ENCODE data around the gene PCBP3. TPM values are rescaled to one million over a fixed set of nuclear protein-coding genes. Genes with fewer than 3 reads are reported as not detected.

Gene PCBP3
- total RNA-seq, 2 experiments from 2014 or later = 0.86 to 1.2 TPM

GRCh38 chr21:45906859-45907258 lies 263.3 kb downstream of the PCBP3 start:
- POLR2A ChIA-PET = no interaction called here
- CTCF ChIA-PET = no interaction called here

GRCh38 chr21:45908536-45909237 lies 265.2 kb downstream of the PCBP3 start:
- POLR2A ChIA-PET = no interaction called here
- CTCF ChIA-PET = no interaction called here

GRCh38 chr21:45909238-45909988 lies 265.9 kb downstream of the PCBP3 start:
- CTCF ChIA-PET = no interaction called here
- POLR2A ChIA-PET = no interaction called here

GRCh38 chr21:45910155-45910547 lies 266.6 kb downstream of the PCBP3 start:
- POLR2A ChIA-PET = no interaction called here
- CTCF ChIA-PET = no interaction called here

- CTCF ChIA-PET = no interaction called here
Observed at GRCh38 chr21:45910548-45911221, 267.2 kb downstream of the PCBP3 start.

GRCh38 chr21:45911806-45912325 lies 268.3 kb downstream of the PCBP3 start:
- POLR2A ChIA-PET = no interaction called here
- CTCF ChIA-PET = no interaction called here

More at GRCh38 chr21:45910548-45911221, 267.2 kb downstream of the PCBP3 start:
- POLR2A ChIA-PET = no interaction called here

GRCh38 chr21:45912611-45913417 lies 269.3 kb downstream of the PCBP3 start:
- POLR2A ChIA-PET = no interaction called here
- CTCF ChIA-PET = no interaction called here

GRCh38 chr21:45913418-45913765 lies 269.9 kb downstream of the PCBP3 start:
- ChIA-PET POLR2A (no interaction called here), CTCF (no interaction called here)

- ChIA-PET CTCF (no interaction called here), POLR2A (no interaction called here)
Observed at GRCh38 chr21:45913886-45914285, 270.4 kb downstream of the PCBP3 start.

- CTCF ChIA-PET = no interaction called here
- POLR2A ChIA-PET = no interaction called here
Observed at GRCh38 chr21:45914321-45914845, 270.9 kb downstream of the PCBP3 start.

- POLR2A ChIA-PET = no interaction called here
Observed at GRCh38 chr21:45916011-45916840, 272.7 kb downstream of the PCBP3 start.

GRCh38 chr21:45917241-45917640 lies 273.7 kb downstream of the PCBP3 start:
- ChIA-PET CTCF (no interaction called here), POLR2A (no interaction called here)

More at GRCh38 chr21:45916011-45916840, 272.7 kb downstream of the PCBP3 start:
- CTCF ChIA-PET = no interaction called here

- POLR2A ChIA-PET = no interaction called here
- CTCF ChIA-PET = no interaction called here
Observed at GRCh38 chr21:45918011-45918410, 274.5 kb downstream of the PCBP3 start.

GRCh38 chr21:45918835-45919447 lies 275.4 kb downstream of the PCBP3 start:
- ChIA-PET POLR2A (no interaction called here), CTCF (no interaction called here)

GRCh38 chr21:45919593-45919992 lies 276.1 kb downstream of the PCBP3 start:
- ChIA-PET POLR2A (no interaction called here), CTCF (no interaction called here)

GRCh38 chr21:45920824-45921600 lies 277.5 kb downstream of the PCBP3 start:
- POLR2A ChIA-PET = no interaction called here
- CTCF ChIA-PET = no interaction called here

GRCh38 chr21:45921917-45922316 lies 278.4 kb downstream of the PCBP3 start:
- POLR2A ChIA-PET = no interaction called here
- CTCF ChIA-PET = no interaction called here

GRCh38 chr21:45922648-45923047 lies 279.1 kb downstream of the PCBP3 start:
- ChIA-PET POLR2A (no interaction called here), CTCF (interaction anchor here (1.0 to 1.2 kb wide), 2 partner anchors 42 to 196 kb away, joined by 3 read pairs; no protein-coding TSS in a partner anchor)
